ENCODE measurements around the gene GEMIN7. TPM values are rescaled to one million over a fixed set of nuclear protein-coding genes. Genes with fewer than 3 reads are reported as not detected.

Gene GEMIN7
- total and polyA plus RNA-seq, 2 of the 4 experiments (the other 2 are of a cell fraction): 27.2 to 53.0 TPM

DNA sequence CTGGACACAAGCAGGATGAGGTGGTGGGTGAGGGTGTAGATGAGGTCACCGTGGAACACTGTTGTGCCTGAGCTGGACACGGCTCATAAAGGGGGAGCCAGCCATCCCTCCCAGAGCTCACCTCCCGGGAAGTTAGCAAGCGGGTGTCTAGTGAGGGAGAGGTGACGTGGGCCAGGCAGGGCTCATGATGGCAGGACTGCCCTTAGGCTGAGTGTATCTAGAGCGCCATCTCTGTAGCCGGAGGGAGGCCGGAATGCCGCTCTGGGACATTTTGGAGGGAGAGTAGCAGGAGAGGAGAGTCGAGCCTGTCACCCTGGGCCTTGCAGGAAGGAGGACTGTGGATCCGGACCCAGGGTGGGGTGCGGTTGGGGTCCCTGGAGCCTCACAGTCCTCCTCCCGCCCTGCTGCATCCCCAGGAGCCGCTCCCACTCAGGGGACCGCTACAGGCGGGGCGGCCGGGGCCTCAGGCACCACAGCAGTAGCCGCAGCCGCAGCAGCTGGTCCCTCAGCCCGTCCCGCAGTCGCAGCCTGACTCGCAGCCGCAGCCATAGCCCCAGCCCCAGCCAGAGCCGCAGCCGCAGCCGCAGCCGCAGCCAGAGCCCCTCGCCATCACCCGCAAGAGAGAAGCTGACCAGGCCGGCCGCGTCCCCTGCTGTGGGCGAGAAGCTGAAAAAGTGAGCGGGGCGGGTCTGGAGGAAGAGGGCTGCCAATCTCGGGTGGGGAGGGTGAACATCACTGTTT is 12.0 kb upstream of the GEMIN7 start:
- Histone ChIP-seq H2BK120ac (ENCODE audit: low read depth, low read length) (no peak overlapping the region), H2BK20ac (ENCODE audit: low read depth, low read length) (no peak overlapping the region), H3K9me1 (ENCODE audit: insufficient read depth, low read length) (no peaks in the 10 kb centered on the region), H2AK9ac (replicated peaks; ENCODE audit: low read depth, low read length, poor library complexity) (no peak overlapping the region), H4K8ac (ENCODE audit: low read depth in 2 of 2, low read length in 2 of 2) (no peak overlapping the region), H2BK15ac (ENCODE audit: low read depth, low read length) (no peak overlapping the region), H2AFZ (replicated peaks; ENCODE audit: low read length, poor library complexity) (no peak overlapping the region), H3K4ac (ENCODE audit: low read depth, low read length) (no peak overlapping the region), H4K5ac (ENCODE audit: low read depth, low read length) (no peak overlapping the region), H4K91ac (ENCODE audit: insufficient read depth, low read depth, low read length) (no peak overlapping the region), H3K9ac (ENCODE audit: low read depth, low read length) (no peak overlapping the region), H3K9me3 (ENCODE audit: control insufficient read depth, insufficient read depth, low read length) (no peaks in the 10 kb centered on the region), H3K79me1 (ENCODE audit: low read depth in 1 of 2, low read length in 2 of 2) (peaks cover 4 to 18% of the 10 kb centered on the region in 2 experiments; a peak in 3 of 4 replicates), H3K36me3 (ENCODE audit: control insufficient read depth, insufficient read depth, low read length) (peaks cover 70% of the 10 kb centered on the region), H3K18ac (ENCODE audit: low read depth, low read length) (no peak overlapping the region), H3K27me3 (ENCODE audit: control insufficient read depth, insufficient read depth, low read length) (no peaks in the 10 kb centered on the region), H2BK5ac (ENCODE audit: low read depth, low read length, poor library complexity, severe bottlenecking) (no peak overlapping the region), H3K27ac (ENCODE audit: insufficient read depth, low read length) (no peak overlapping the region), H4K20me1 (ENCODE audit: insufficient read depth, low read length) (peaks cover 5% of the 10 kb centered on the region; the same call in 1 of the 2 replicates), H2AK5ac (ENCODE audit: low read depth, low read length) (no peak overlapping the region), H3K14ac (replicated peaks; ENCODE audit: low read depth, low read length) (no peak overlapping the region), H3K4me1 (ENCODE audit: control insufficient read depth, insufficient read depth, low read length) (no peaks in the 10 kb centered on the region), H3K4me3 (ENCODE audit: insufficient read depth, low read depth, low read length) (no peak overlapping the region), H3K23ac (ENCODE audit: low read depth, low read length) (no peak overlapping the region), H3K4me2 (ENCODE audit: low read depth, low read length) (no peak overlapping the region), H3K56ac (ENCODE audit: extremely low read depth, insufficient read depth, low read length) (no peak overlapping the region)
- TF ChIP-seq POLR2A (IDR thresholded peaks at IDR 0.05; ENCODE audit: low read depth, low read length) (no peak), FOS (IDR thresholded peaks at IDR 0.05; ENCODE audit: low read depth, low read length) (no peak), CHD1 (IDR thresholded peaks at IDR 0.05; ENCODE audit: low read depth, low read length) (no peak), CEBPB (IDR thresholded peaks at IDR 0.05; ENCODE audit: low read depth, low read length) (no peak), MAFK (IDR thresholded peaks at IDR 0.05; ENCODE audit: low read depth, low read length) (no peak), RCOR1 (IDR thresholded peaks at IDR 0.05; ENCODE audit: insufficient replicate concordance, low read length) (no peak), RFX5 (IDR thresholded peaks at IDR 0.05; ENCODE audit: low read depth, low read length) (no peak)
- ChIA-PET POLR2A (ENCODE audit: unreplicated experiment) (no interaction called here), CTCF (interaction anchor here (1.5 kb wide), 1 partner anchor 7 kb away, joined by 3 read pairs; no protein-coding TSS in a partner anchor)
- ATAC-seq (ENCODE audit: low read depth) (no peak), DNase-seq (no peak)
- dilution Hi-C loops (cut with HindIII; ENCODE audit: low sequenced_read_pairs, unreplicated experiment) (no loop called here), intact Hi-C loops (cut with micrococcal nuclease) (no loop called here), in situ Hi-C loops (cut with MboI; ENCODE audit: low sequenced_read_pairs) (no loop called here)
- BruUV-seq (replicated peaks): no TSS peak
- WGBS, 2 experiments (ENCODE audit: extremely low coverage in 2 of 2, insufficient read length in 1 of 2): 93% methylated on average over 23 of the region's 38 CpGs; no CpG with 5 or more reads in 1 of the 2 experiments
